HG03175 (cell line): ENCODE measurements around the gene SKOR1.

Source experiments
- ATAC-seq: cut with Tn5 transposase; IDR thresholded peaks from one replicate; pipeline ENCODE4 v1.9.1; 2021; ENCODE audit warnings: mild to moderate bottlenecking, moderate library complexity; ENCODE audit not compliant: unreplicated experiment

SKOR1 gene

GRCh38 chr15:67792250-67792942 lies 32.9 kb upstream of the SKOR1 start:
- ATAC-seq: no peak

GRCh38 chr15:67794832-67795574 lies 30.3 kb upstream of the SKOR1 start:
- ATAC-seq: no peak

GRCh38 chr15:67796196-67797127 lies 28.8 kb upstream of the SKOR1 start:
- ATAC-seq: no peak

GRCh38 chr15:67799801-67800205 lies 25.5 kb upstream of the SKOR1 start:
- ATAC-seq: no peak

GRCh38 chr15:67801142-67801541 lies 24.2 kb upstream of the SKOR1 start:
- ATAC-seq: no peak

GRCh38 chr15:67801926-67802914 lies 23.1 kb upstream of the SKOR1 start:
- ATAC-seq: no peak

- no peak for ATAC-seq
These were observed 22.0 kb upstream of the SKOR1 start for GRCh38 chr15:67803299-67803698.

- no peak for ATAC-seq
These were observed 21.1 kb upstream of the SKOR1 start for GRCh38 chr15:67803996-67804843.

- ATAC-seq: no peak
These were observed 20.2 kb upstream of the SKOR1 start for GRCh38 chr15:67805008-67805665.

- no peak for ATAC-seq
These were observed 19.4 kb upstream of the SKOR1 start for GRCh38 chr15:67805666-67806516.

GRCh38 chr15:67806536-67806935 lies 18.8 kb upstream of the SKOR1 start:
- ATAC-seq: no peak

- no peak for ATAC-seq
These were observed 18.2 kb upstream of the SKOR1 start for GRCh38 chr15:67807141-67807540.

- ATAC-seq: no peak
These were observed 17.5 kb upstream of the SKOR1 start for GRCh38 chr15:67807836-67808235.

- no peak for ATAC-seq
These were observed 16.5 kb upstream of the SKOR1 start for GRCh38 chr15:67808821-67809220.

GRCh38 chr15:67809441-67809840 lies 15.9 kb upstream of the SKOR1 start:
- ATAC-seq: no peak

- no peak for ATAC-seq
These were observed 15.4 kb upstream of the SKOR1 start for GRCh38 chr15:67809866-67810265.

GRCh38 chr15:67812241-67812644 lies 13.1 kb upstream of the SKOR1 start:
- no peak for ATAC-seq

- ATAC-seq: no peak
These were observed 12.1 kb upstream of the SKOR1 start for GRCh38 chr15:67813104-67813634.
